GM08714 (cell line): Measurements from ENCODE around the gene DDI2.

Experiments
- H3K4me3 ChIP-seq: fragments of 200-500 bp; sonication (Bioruptor generic); 2 replicates; pipeline ENCODE4 v1.5.1; 2014; ENCODE audit warnings: mild to moderate bottlenecking, low read length, inconsistent platforms
- ZNF274 ChIP-seq: IDR thresholded peaks from 2 replicates; pipeline ENCODE4 v1.6.1; 2012; ENCODE audit warnings: mild to moderate bottlenecking, low read depth, low read length

DDI2 gene

GRCh38 chr1:15705184-15705566, 87.9 kb downstream of the DDI2 start:
- no peak overlapping the region for H3K4me3 ChIP-seq
- TF ChIP-seq ZNF274: no peak

- no peak for TF ChIP-seq ZNF274
- H3K4me3 ChIP-seq: no peak overlapping the region
These were observed 89.5 kb downstream of the DDI2 start for GRCh38 chr1:15706751-15707150.

- no peak for TF ChIP-seq ZNF274
- H3K4me3 ChIP-seq: no peak overlapping the region
These were observed 90.1 kb downstream of the DDI2 start for GRCh38 chr1:15707239-15707925.

- TF ChIP-seq ZNF274: no peak
- no peak overlapping the region for H3K4me3 ChIP-seq
These were observed 91.4 kb downstream of the DDI2 start for GRCh38 chr1:15708486-15709137.

- no peak for TF ChIP-seq ZNF274
- H3K4me3 ChIP-seq: no peak overlapping the region
These were observed 92.0 kb downstream of the DDI2 start for GRCh38 chr1:15709226-15709625.

GRCh38 chr1:15712168-15712567, 94.9 kb downstream of the DDI2 start:
- no peak for TF ChIP-seq ZNF274
- no peak overlapping the region for H3K4me3 ChIP-seq

GRCh38 chr1:15714406-15715136, 97.3 kb downstream of the DDI2 start:
- H3K4me3 ChIP-seq: no peak overlapping the region
- no peak for TF ChIP-seq ZNF274

- no peak for TF ChIP-seq ZNF274
- H3K4me3 ChIP-seq: no peak overlapping the region
These were observed 100.3 kb downstream of the DDI2 start for GRCh38 chr1:15717418-15718125.

GRCh38 chr1:15718199-15718601, 100.9 kb downstream of the DDI2 start:
- no peak overlapping the region for H3K4me3 ChIP-seq

More at GRCh38 chr1:15718199-15718601, 100.9 kb downstream of the DDI2 start:
- TF ChIP-seq ZNF274: no peak
